ENCODE results near the gene WDR90.
"Not testable (repeated sequence)": the region's sequence is repeated elsewhere in the genome, so short reads cannot be mapped to it uniquely, and the experiment has no call there.

Gene WDR90

DNA sequence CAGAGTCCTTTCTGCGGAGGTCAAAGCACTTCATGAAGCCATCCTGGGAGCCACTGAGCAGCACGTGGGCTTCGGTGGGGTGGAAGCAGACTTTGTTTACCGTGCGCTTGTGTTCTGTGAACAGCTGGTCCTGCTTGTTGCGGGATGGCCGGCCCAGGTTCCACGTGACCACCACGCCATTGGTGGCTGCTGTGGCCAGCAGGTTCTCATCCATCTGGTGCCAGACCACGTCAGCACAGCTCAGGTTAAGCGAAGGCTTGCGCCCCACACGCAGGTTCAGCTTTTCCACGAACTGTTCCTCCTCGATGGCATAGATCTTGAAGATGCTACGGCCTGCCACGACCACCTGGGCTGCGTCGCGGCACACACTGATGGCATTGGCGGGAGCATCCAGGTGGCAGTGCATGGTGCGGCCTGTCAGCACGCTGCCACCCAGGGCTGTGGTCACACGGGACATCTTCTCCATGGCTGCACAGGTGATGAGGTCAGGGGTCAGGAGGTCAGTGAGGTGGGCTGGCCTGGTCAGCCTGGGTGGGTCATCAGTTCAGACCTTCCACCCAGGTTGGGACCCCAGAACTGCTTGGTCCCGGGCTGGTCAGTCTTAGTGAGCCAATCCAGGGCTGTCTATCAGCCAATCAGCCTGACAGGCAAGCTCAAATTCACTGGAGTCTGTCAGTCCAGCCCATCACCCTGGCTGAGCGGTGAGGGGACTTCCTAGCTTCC lies 40.2 kb downstream of the WDR90 start:
- no peak for DNase-seq (ENCODE audit: low spot score)

DNA sequence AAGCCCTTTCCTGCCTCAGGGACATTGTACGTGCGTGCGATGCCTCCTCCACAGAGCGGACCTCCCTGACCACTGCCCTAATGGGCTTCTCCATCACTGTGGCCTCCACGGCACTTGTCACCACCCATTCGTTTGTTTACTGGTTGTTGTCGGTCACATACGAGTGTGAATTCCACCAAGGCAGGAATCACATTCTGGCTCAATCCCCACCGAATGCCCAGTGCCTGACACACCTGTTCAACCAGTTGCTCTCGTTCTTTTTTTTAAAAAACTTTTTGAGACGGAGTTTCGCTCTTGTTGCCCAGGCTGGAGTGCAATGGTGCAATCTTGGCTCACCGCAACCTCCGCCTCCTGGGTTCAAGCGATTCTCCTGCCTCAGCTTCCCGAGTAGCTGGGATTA lies 42.1 kb downstream of the WDR90 start:
- not testable (repeated sequence) for DNase-seq (ENCODE audit: low spot score)

DNA sequence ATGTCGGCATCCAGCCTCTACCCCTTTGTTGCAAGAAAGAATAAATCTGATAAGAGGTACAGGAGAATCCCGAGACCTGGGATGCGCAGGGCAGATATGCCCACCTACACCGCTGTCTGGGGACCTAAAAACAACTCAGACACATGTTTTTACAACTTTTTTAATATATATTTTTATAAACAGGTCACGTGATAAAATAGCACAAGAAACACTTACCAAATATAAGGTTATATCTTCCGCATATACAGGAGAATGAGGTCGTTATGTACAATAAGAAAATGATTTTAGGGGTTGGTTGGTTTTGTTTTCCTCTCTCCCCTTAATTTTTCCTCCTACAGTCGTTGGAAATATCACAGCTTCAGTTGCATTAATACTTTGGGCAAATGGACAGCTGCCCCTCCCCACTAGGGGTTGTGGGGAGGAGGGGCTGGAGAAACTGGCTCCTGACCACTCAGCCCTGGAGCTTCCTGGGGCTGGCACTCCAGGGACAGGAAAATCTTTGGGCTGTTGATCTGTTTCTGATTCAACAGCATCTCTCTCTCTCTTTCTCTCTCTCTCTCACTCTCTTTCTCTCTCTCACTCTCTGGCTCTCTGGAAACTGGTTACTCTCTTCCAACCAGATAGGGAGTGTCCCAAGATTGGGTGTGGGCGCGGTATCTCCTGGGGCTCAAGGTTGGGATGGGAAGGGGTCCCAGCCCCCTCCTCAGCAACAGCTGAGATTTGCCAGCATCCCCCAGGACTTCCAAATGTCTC lies 43.4 kb downstream of the WDR90 start:
- no peak for DNase-seq (ENCODE audit: low spot score)

DNA sequence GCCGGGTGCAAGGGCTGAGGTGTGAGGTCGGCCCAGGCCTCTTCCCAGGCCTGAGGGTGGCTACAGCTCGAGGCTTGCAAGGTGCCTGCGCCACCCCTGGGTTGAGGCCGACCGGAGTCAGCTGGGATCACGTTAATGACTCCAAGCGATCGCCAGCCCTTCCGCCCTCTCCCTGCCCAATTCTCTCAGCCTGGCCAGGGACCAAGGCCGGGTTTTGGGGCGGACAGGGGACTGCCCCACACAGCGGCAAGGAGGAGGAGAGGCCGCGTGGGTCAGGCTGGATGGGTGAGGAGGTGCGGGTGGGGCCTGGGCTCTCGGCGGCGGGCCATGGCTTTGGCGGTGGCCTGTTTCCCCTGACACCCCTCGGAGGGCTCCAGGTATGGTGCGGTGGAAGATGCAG lies 44.2 kb downstream of the WDR90 start:
- no peak for DNase-seq (ENCODE audit: low spot score)

DNA sequence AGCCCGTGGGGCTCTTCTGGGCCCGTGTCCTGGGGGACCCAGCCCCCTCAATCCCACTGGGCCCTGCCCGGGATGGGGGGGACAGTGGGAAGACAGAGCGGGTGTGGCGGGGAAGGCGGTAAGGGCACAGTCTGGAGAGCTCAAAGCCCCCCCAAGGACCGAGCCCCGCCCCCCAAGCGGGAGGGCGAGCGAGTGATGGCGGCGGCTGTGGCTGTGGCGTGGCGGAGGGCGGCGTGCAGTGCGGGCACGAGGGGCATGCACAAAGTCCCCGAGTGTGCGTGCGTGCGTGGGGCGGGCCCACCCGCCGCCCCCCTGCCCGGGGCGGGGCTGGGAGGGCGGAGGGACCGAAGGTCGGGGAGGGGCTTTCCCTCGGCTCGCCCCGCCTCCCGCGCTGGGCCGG lies 44.6 kb downstream of the WDR90 start:
- no peak for DNase-seq (ENCODE audit: low spot score)

DNA sequence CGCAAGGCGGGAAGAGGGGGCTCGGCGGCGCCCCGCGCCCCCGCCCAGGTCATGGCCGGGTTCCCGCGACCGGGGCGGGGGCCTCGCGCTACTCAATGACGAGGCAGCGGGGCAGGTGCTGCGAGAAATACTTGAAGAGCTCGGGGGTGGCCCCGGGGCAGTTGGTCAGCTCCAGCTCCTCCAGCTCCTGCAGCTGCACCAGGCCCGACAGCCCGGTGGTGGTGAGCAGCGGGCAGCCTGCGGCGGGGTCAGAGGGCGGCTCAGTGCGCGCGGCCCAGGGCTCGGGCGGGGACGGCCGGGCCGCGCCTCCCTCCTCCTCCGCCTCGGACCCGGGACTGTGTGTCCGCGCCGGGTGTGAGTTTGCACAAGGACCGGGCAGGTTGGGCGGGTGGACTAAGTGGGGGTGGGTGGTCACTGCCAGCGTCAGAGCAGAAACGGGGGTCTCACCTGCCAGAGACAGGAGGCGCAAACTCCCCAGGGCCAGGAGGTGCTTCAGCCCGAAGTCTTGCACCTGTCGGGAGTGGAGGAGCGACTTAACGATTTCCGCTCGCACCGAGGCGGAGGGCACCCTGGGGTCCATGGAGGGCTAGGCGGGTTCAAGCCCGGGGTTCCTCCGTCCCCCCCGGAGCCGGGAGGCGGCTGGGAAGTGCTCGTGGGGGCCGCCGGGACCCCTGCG lies 45.2 kb downstream of the WDR90 start:
- no peak for DNase-seq (ENCODE audit: low spot score)

DNA sequence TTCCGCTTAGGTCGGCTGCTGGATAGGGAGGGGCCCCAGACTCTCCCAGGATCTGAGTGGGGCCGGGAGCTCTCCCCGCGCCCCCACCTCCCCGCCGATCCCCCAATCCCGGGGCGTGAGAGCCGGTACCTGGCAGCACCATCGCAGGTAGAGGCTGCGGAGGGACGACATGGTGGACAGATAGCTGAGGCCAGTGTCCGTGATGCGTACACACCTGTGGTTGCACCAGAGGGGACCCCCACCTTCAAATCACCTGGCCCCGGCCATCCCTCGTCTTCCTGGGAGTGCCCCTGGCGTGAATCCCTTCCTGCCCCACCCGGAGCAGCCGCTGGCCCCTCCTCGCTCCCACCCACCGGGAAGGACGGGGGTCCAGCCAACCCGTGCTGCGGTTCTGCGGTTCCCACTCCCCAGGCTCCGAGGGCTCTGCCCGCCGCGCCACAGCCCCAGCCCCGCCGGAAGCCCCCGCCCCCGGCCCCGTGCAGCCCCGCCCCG lies 45.7 kb downstream of the WDR90 start:
- DNase-seq (ENCODE audit: low spot score), result no peak

DNA sequence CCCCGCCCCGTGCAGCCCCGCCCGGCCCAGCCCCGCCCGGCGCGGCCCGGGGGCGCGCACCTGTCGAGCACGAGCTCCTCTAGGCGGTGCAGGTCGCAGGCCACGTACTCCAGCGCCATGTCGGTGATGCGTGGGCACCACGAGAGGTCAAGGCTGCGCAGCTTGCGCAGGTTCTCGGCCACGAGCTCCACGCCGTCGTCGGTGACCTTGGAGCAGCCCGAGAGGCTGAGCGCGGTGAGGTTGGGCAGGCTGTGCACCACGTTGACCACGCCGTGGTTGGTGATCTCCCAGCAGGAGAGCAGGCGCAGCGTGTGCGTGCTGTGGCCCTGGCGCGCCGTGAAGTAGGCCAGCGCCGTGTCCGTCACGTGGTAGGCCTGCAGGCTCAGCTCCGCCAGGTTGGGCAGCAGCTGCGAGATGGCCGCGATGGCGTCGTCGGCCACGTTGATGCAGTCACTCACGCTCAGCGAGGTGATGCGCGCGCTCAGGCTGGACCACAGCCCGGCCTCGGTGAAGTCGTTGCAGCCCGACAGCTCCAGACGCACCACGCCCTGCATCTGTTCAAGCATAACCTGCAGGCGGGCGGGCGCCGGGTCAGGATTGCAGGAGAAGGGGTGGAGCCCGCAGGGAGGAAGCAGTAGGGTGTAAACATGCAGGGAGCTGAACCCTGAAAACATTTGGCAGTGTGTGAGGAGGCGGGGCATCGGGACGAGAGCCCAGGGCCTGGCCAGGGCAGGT lies 46.4 kb downstream of the WDR90 start:
- DNase-seq (ENCODE audit: low spot score), result peak; percentile 84

DNA sequence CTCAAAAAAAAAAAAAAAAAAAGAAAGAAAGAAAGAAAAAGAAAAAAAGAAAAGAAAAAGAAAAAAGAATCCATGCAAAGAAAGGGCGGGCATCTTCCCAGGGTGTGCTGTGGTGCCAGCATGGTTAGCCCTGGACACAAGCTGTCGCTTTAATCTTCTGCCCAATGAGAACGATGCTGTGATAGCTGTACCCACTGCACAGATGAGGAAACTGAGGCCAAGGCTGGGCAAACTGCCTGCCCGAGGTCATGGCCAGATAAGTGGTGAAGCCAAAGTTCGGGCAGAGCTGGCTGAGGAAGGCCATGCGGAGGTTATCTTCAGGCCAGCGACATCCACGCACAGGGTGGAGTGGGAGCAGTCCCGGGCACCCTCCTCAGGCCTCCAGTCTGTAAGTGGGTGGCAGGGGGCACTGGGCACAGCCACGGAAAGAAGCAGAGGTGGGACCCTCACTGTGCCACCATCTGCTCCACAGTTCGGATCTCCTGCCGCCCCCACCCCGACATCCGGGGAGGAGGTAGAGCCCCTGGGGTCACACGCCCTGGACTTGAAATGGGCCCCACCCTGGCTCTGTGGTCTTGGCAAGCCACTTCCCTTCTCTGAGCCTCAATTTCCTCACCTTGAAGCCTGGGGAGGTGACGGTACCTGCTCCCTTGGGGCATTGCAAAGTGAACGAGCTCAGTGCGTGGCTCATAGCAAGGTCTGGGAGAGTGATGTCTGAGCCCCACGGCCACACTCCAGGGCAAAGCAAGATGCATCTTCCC lies 49.9 kb downstream of the WDR90 start:
- no peak for DNase-seq (ENCODE audit: low spot score)

DNA sequence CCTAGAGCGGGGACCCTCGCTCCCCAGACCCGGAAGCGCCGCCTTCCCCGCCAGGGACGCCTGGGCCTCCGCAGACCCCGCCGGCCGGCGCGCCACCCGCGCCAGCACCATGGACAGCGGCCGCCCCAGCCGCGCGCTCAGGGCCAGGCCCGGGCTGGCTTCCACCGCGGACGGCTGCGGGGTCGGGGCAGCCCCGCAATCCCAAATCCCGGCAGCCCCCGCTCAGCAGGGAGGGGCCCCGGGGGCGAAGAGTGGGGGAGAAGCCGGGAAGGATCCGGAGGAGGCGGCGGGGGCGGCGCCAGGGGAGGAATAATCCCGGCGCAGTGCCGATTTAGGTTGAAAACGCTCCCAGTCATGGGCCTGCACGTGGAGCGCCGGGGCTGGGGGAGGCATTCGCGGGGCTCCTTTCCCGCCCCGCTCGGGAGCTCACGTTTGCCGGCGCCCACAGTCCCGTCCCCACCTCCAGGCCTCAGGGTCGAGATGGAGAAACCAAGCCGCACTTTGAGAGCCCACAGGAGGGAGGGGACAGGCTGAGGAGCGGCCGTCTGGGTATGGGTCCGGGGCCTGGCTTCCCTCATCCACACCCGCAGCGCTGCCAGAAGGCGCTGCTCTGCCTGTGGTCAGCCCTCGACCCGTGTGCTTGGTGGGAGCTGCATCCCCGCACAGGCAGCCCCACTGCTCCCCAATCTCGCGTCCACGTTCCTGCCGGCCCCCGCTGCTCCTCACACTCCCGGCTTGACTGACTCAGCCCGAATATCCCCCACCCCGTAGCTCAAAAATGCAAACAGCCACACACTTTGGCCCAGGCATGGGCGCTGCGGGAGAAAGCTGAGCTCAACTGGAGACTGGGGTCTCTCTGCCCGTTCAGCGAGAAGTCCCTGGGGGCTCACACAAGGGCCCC lies 51.8 kb downstream of the WDR90 start:
- no peak for DNase-seq (ENCODE audit: low spot score)

DNA sequence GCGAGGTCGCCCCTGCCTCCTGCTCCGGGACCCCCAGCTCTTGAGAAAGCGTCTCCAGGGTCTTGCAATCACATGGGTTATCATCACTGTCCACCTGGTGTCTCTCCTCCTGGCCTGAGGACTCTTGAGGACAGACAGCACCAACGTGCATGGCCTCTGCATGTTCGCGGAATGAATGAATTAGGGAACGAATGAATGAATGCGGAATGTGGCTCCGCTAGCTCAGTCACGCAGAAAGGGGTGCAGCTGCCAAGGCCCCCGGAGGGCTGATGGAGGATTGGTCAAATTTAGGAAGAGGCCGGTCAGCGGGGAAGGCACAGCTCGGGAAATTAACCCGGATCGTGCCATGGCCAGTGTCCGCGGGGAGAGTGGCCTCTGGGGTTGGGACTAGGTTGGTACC lies 53.2 kb downstream of the WDR90 start:
- no peak for DNase-seq (ENCODE audit: low spot score)

DNA sequence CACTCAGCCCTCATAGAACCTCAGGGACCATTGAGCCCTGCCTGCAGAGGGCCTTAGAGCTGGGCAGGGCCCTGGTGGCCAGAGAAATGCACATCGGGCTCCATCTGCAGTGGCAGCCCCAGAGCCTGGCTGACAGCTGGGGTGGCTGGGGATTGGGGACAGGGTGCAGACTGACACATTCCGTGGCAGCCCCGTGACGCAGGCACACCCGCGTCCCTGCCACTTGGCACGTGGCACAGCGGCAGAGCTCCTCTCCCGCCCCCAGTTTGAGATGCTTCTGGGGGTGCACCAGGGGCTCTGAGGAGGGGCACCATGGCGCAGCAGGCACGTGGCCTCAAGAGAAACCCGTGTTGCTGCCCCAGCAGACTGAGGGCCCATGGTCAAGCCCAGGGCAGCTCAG lies 54.2 kb downstream of the WDR90 start:
- no peak for DNase-seq (ENCODE audit: low spot score)

DNA sequence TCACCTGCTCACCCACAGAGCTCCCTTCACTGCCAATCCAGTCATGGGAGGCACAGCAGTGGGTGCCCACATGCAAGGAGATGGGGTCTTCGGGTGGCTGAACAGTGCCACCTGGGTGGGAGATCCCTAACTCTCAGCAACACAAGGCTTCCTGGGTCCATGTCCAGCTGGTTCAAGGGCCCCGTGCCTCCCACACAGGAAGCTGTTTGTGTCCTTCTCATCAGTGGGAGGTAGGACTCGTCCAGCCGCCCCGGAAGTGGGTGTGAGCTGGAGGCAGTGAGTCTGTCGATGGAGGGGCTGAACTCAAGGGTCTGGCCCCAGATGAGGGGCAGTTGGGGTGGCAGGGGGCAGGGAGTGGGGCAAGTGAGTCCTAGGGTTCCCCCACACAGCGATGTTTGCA lies 54.9 kb downstream of the WDR90 start:
- no peak for DNase-seq (ENCODE audit: low spot score)

DNA sequence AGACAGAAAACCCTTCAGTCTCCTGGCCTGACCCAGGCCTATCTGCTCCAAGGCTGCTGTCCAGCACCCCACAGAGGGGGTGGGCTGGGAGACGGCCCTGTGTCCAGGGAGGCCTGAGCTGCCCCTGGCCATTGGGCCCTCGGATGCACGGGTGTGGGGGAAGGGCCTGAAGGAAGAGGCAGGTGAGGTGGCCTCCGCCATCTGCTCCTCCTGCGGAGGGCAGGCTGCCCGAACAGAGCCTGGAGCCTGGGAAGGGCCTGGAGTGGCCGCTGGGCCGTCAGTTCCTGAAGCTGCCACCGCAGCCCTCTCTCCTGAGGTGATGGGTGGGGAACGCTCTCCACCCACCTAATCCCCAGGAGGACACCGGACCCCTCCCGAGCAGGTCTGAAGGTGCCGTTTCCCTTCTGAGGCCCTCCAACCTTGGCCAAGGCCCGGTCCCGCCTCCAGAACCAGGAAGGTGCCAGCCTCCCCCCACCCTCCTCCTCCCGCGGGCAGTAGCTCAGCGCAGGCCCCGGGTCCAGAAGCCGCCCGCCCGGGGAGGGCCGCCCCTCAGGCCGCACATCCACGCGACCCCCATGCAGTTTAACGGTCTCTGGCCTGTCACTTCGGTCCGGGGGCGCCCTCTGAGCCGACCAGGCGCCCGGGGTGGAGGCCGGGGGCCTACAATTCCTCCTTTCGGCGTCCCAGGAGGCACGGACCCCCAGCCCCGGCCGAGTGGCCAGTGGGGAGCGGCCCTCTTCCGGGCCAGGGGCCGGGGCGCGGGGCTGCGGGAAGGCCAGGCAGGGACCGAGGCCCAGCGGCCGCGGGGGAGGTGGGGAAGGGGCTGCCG lies 55.6 kb downstream of the WDR90 start:
- no peak for DNase-seq (ENCODE audit: low spot score)

DNA sequence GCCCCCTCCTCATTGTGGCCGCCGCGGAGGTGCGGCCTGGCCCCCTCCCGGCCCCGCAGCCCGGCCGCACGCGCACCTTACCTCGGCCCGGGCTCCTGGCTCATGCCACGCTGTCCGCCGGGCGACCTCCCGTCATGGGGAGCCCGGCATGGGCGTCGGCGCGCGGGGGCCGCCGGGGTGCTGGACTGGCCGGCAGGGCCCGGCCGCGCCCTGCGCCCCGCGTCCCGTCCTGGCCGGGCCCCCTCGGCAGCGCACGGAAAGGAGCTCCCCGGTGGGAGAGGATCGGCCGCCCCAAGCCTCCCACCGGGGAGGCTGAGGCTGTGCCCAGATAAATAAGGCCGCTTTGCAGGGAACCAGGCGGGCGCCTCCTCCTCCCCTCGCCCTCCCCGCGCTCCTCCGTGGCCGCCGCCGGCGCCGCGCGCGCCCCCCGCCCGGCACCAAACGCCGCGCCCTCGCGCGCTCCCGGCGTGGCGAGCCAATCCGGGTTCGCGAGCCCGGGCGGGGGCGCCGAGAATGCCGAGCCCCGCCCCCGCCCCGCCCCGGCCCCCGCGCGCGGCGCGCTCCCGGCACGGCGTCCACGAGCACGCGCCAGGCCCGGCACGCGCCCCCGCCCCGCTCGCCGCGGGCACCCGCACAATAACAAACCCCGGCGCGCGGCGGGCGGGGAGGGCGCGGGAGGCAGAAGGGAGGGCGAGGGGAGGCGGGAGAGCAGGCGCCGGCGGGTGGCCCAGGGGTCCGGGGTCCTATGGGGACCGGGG lies 56.4 kb downstream of the WDR90 start, which contains the start of gene FBXL16:
FBXL16 (minus strand) TSS at position 371 of the 758 bp plus-strand sequence. CDS start 8,396 bp downstream, outside the sequence.
- DNase-seq (ENCODE audit: low spot score), result no peak

DNA sequence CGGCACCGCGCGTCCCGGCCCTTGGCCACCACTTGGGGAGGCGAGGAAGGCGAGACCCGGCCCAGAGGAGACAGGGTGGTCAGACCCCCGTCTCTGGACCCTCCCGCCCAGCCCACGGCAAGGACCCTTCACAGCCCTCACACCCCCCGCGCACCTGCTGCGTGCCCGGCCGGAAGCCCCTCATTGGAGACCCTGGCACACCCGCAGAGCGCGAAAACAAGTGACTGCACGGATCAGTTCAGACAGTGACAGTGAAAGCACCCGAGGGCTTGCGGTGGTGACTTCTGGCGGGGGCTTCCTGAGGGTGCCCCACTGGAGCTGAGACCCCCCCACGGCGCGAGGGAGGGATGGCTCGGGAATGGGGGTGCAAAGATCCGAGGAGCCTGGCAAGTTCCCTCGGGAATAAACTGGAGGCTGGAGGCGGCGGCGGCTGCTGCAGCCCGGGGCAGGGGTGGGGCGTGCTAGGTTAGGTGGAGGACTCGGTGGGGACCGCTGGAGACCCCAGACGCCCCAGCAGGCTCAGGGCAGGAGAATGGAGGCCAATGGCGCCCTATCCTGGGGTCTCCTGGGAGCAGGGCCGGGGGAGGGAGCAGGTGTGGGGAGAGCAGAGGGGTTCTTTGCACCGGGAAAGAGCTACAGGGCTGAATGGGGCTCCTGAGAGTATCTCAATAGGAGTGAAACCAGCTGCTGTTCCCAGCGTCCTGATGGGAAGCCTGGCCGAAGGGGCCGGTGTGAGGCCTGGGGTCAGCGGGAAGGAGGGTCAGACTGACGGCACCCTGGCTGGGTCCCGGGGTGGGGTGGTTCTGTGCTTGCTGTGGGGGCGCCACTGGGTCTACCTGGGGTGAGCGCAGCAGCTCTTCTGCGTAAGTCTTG lies 57.3 kb downstream of the WDR90 start:
- DNase-seq (ENCODE audit: low spot score), result no peak

DNA sequence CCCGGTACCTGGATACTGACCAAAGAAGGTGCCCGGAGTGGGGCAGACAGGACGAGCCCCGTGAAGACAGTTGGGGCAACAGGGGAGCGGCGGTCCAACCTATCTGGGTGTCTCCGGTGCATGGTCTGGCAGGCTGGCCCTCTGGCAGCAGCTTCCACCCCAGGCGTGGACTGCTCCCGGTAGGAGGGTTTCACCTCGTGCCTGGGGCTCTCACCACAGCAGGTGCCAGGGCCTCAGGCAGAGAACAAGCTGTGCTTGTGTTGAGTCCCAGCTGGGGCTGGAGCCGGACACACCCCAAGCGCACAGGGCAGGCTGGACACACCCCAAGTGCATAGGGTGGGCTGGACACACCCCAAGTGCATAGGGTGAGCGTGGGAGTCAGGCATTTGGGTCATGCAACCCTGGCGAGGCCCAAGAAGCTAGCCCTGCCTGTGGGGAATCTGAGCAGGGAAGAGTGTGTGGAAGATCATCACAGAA lies 57.9 kb downstream of the WDR90 start:
- DNase-seq (ENCODE audit: low spot score), result no peak

DNA sequence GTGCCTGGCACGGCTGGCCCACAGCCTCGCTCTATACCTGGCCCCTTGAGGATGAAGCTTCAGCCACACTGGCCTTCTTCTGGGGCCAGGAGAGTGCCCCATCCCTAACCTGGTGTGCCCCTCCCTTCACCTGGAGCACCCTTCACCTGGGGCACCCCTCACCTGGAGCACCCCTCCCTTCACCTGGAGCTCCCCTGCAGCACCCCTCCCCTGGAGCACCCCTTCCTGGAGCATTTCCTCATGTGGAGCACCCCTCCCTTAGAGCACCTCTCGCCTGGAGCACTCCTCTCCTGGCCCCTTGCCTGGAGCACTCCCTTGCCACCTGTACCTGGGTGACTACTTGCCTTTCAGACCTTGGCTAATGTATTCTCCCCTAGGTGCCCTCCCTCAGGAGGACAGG lies 58.9 kb downstream of the WDR90 start:
- DNase-seq (ENCODE audit: low spot score), result no peak
